ENCODE results near the gene INPP5A. TPM values are rescaled to one million over a fixed set of nuclear protein-coding genes. Genes with fewer than 3 reads are reported as not detected.
"Not testable (repeated sequence)": the region's sequence is repeated elsewhere in the genome, so short reads cannot be mapped to it uniquely, and the experiment has no call there.

Gene INPP5A
- total RNA-seq, 1 donor from 2014 or later, result 36.4 TPM

GRCh38 chr10:132742837-132743194, 205.2 kb downstream of the INPP5A start:
- H3K36me3 Mint-ChIP-seq (ENCODE audit: unreplicated experiment), result peaks cover 3% of the 10 kb centered on the region
- H3K9me3 Mint-ChIP-seq (ENCODE audit: unreplicated experiment), result no peaks in the 10 kb centered on the region
- H3K4me3 Mint-ChIP-seq (ENCODE audit: unreplicated experiment), result no peak overlapping the region
- TF ChIP-seq, protein P1, sequence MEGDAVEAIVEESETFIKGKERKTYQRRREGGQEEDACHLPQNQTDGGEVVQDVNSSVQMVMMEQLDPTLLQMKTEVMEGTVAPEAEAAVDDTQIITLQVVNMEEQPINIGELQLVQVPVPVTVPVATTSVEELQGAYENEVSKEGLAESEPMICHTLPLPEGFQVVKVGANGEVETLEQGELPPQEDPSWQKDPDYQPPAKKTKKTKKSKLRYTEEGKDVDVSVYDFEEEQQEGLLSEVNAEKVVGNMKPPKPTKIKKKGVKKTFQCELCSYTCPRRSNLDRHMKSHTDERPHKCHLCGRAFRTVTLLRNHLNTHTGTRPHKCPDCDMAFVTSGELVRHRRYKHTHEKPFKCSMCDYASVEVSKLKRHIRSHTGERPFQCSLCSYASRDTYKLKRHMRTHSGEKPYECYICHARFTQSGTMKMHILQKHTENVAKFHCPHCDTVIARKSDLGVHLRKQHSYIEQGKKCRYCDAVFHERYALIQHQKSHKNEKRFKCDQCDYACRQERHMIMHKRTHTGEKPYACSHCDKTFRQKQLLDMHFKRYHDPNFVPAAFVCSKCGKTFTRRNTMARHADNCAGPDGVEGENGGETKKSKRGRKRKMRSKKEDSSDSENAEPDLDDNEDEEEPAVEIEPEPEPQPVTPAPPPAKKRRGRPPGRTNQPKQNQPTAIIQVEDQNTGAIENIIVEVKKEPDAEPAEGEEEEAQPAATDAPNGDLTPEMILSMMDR (IDR thresholded peaks at IDR 0.05), result no peak
- DNase-seq (ENCODE audit: extremely low spot score, unreplicated experiment), result no peak
- H3K4me1 Mint-ChIP-seq (ENCODE audit: unreplicated experiment), result peaks cover 19% of the 10 kb centered on the region
- H3K27ac Mint-ChIP-seq (ENCODE audit: unreplicated experiment), result no peak overlapping the region
- no peaks in the 10 kb centered on the region for H3K27me3 Mint-ChIP-seq (ENCODE audit: unreplicated experiment)

DNA sequence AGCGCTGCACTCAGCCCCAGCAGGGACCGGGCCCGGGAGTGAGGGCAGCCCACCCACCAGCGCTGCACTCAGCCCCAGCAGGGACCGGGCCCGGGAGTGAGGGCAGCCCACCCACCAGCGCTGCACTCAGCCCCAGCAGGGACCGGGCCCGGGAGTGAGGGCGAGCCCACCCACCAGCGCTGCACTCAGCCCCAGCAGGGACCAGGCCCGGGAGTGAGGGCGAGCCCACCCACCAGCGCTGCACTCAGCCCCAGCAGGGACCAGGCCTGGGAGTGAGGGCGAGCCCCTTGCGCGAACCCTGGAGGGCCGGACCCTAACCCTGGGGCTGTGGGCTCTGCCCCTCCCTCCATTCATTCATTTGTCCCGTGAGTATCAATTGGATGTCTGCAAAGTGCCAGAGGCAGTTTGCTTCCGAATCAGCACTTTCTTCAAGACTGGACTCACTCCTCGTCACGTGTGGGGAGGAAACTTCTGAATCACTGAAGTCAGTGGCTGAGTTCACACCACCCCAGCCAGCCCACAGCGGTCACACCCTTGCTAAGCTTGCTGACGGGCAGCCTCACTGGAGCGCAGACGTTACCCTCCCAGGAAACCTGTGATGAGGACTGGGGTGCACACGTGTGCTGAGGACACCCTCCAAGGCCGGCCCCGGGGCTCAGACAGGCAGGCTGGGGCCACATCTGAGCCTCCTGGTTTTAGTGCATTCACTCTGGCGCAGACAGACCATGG, 205.8 kb downstream of the INPP5A start:
- DNase-seq (ENCODE audit: extremely low spot score, unreplicated experiment); H3K4me3 Mint-ChIP-seq (ENCODE audit: unreplicated experiment); H3K36me3 Mint-ChIP-seq (ENCODE audit: unreplicated experiment); H3K27me3 Mint-ChIP-seq (ENCODE audit: unreplicated experiment); H3K9me3 Mint-ChIP-seq (ENCODE audit: unreplicated experiment): not testable (repeated sequence)
- Mint-ChIP-seq H3K4me1 (ENCODE audit: unreplicated experiment) (peaks cover 19% of the 10 kb centered on the region), H3K27ac (ENCODE audit: unreplicated experiment) (peak overlapping the region; percentile 70)

GRCh38 chr10:132743925-132744490, 206.4 kb downstream of the INPP5A start:
- Mint-ChIP-seq H3K27ac (ENCODE audit: unreplicated experiment) (peak overlapping the region; percentile 70), H3K9me3 (ENCODE audit: unreplicated experiment) (no peaks in the 10 kb centered on the region), H3K27me3 (ENCODE audit: unreplicated experiment) (no peaks in the 10 kb centered on the region), H3K4me1 (ENCODE audit: unreplicated experiment) (peaks cover 19% of the 10 kb centered on the region), H3K4me3 (ENCODE audit: unreplicated experiment) (no peak overlapping the region), H3K36me3 (ENCODE audit: unreplicated experiment) (peaks cover 6% of the 10 kb centered on the region)
- DNase-seq (ENCODE audit: extremely low spot score, unreplicated experiment), result no peak
- TF ChIP-seq, protein P1 (IDR thresholded peaks at IDR 0.05), result no peak

DNA sequence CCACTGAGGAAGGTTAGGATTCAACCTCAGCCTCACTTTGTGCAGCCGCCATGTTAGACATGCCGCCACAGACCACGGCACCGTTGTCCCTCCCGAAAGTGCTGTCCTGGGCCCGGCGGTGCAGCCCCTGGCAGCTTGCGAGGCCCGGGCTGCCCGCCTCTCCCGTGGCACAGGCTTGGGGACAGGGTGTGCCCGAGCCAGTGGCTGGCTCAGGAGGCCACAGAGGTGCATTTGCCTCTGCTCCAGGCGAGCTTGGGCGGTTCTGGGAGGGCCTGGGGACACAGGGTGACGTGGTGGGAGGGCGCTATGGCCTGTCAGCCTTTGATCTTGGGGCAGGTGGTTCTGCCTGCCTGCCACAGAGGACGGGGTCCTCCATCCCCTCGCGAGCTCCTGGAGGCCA, 207.3 kb downstream of the INPP5A start:
- TF ChIP-seq, protein P1 (IDR thresholded peaks at IDR 0.05), result no peak
- no peak for DNase-seq (ENCODE audit: extremely low spot score, unreplicated experiment)
- Mint-ChIP-seq H3K36me3 (ENCODE audit: unreplicated experiment) (peaks cover 8% of the 10 kb centered on the region), H3K27me3 (ENCODE audit: unreplicated experiment) (no peaks in the 10 kb centered on the region), H3K9me3 (ENCODE audit: unreplicated experiment) (no peaks in the 10 kb centered on the region), H3K4me1 (ENCODE audit: unreplicated experiment) (peaks cover 19% of the 10 kb centered on the region), H3K27ac (ENCODE audit: unreplicated experiment) (no peak overlapping the region), H3K4me3 (ENCODE audit: unreplicated experiment) (no peak overlapping the region)

DNA sequence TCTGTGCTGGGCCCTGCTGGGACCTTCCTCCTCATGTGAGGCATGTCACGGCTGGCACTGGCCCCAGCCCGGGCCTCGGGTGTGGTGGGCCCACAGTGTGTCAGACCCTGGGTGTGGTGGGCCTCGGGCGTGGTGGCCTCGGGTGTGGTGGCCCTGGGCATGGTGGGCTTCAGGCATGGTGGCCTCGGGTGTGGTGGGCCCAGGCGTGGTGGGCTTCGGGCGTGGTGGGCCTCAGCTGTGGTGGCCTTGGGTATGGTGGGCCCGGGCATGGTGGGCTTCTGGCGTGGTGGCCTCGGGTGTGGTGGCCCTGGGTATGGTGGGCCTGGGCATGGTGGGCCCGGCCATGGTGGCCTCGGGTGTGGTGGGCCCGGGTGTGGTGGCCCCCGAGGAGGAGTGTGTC, 207.9 kb downstream of the INPP5A start:
- Mint-ChIP-seq H3K4me3 (ENCODE audit: unreplicated experiment) (no peak overlapping the region), H3K27me3 (ENCODE audit: unreplicated experiment) (no peaks in the 10 kb centered on the region), H3K9me3 (ENCODE audit: unreplicated experiment) (no peaks in the 10 kb centered on the region), H3K27ac (ENCODE audit: unreplicated experiment) (no peak overlapping the region), H3K4me1 (ENCODE audit: unreplicated experiment) (peaks cover 19% of the 10 kb centered on the region), H3K36me3 (ENCODE audit: unreplicated experiment) (peaks cover 10% of the 10 kb centered on the region)
- TF ChIP-seq, protein P1 (IDR thresholded peaks at IDR 0.05), result no peak
- DNase-seq (ENCODE audit: extremely low spot score, unreplicated experiment), result no peak

All from osteocyte (in vitro differentiated cells).